Lung (tissue), 12 donors: ENCODE measurements around the gene TTC5. TPM values are rescaled to one million over a fixed set of nuclear protein-coding genes. Genes with fewer than 3 reads are reported as not detected.
"Not testable (repeated sequence)": the region's sequence is repeated elsewhere in the genome, so short reads cannot be mapped to it uniquely, and the experiment has no call there.

Experiments
- ATAC-seq: fragments of 200-7000 bp; cut with Tn5 transposase; one replicate; pipeline ENCODE4 v1.9.1; 2020; ENCODE audit warnings: moderate number of reproducible peaks; ENCODE audit not compliant: insufficient read depth, low FRiP score
- DNase-seq, 3 donors: peaks; one replicate each; pipeline ENCODE4 v3.0.0-alpha.2; 2013 to 2017
- H3K27ac ChIP-seq, 2 donors: one replicate each; pipeline ENCODE4 v1.5.1; 2013; ENCODE audit warnings: mild to moderate bottlenecking in 2 of 2, moderate library complexity in 2 of 2, control low read depth in 1 of 2, inconsistent platforms in 1 of 2, low read depth in 1 of 2, low read length in 1 of 2
- H3K27me3 ChIP-seq, 3 donors: one replicate each; pipeline ENCODE4 v1.5.1; 2013; ENCODE audit warnings: low read length in 2 of 3; ENCODE audit not compliant: control insufficient read depth in 3 of 3, insufficient read depth in 3 of 3
- H3K36me3 ChIP-seq, 4 donors: one replicate each; pipeline ENCODE4 v1.5.1; 2013; ENCODE audit warnings: low read length in 4 of 4, mild to moderate bottlenecking in 1 of 4, moderate library complexity in 1 of 4; ENCODE audit not compliant: control insufficient read depth in 4 of 4, insufficient read depth in 4 of 4
- H3K4me1 ChIP-seq, 5 donors: one replicate each; pipeline ENCODE4 v1.5.1; 2013; ENCODE audit warnings: low read length in 5 of 5, mild to moderate bottlenecking in 2 of 5, moderate library complexity in 1 of 5; ENCODE audit not compliant: control insufficient read depth in 5 of 5, insufficient read depth in 5 of 5
- H3K4me3 ChIP-seq: one replicate; pipeline ENCODE4 v1.5.1; 2013; ENCODE audit warnings: mild to moderate bottlenecking, control low read depth, moderate library complexity
- H3K9ac ChIP-seq, 2 donors: one replicate each; pipeline ENCODE4 v1.5.1; 2013; ENCODE audit warnings: low read length in 2 of 2, control low read depth in 1 of 2; ENCODE audit not compliant: insufficient read depth in 1 of 2
- H3K9me3 ChIP-seq, 4 donors: one replicate each; pipeline ENCODE4 v1.5.1; 2013; ENCODE audit warnings: low read length in 3 of 4, mild to moderate bottlenecking in 1 of 4, moderate library complexity in 1 of 4; ENCODE audit not compliant: control insufficient read depth in 4 of 4, insufficient read depth in 3 of 4
- WGBS, 2 donors: extraction: QIAGEN DNeasy Blood & Tissue Kit; methylation state at CpG; one replicate each; pipeline ENCODE4 v1.1.7; 2013; 5-methylcytosine and 5-hydroxymethylcytosine counted together
- polyA plus RNA-seq, 2 donors: library from polyadenylated mRNA; stranded (reverse); fragments of 200-250 nt; gene quantifications; one replicate each; pipeline ENCODE4 v1.2.1, GENCODE V29; 2013
- total RNA-seq, 2 donors: library from RNA; depleted of rRNA in 1 of 2; stranded (reverse); fragments of >200 nt in 1 of 2; gene quantifications; one replicate each; pipeline ENCODE4 v1.2.1, GENCODE V29; 2014 to 2021
- TF ChIP-seq, protein P1 (sequence below): IDR thresholded peaks from 2 replicates; pipeline ENCODE4 v1.5.1; 2012; ENCODE audit warnings: mild to moderate bottlenecking; ENCODE audit errors: control extremely low read depth, extremely low read depth
- donor health status: control.
- donor health status: control.
- donor health status: Bipolar disorder and iron deficiency.
- donor health status: healthy.
- donor health status: DM: yes; HTN: yes; CAD: no.

Gene TTC5
- total and polyA plus RNA-seq, 4 donors = 5.0 to 21.8 (median 14.2) TPM

DNA sequence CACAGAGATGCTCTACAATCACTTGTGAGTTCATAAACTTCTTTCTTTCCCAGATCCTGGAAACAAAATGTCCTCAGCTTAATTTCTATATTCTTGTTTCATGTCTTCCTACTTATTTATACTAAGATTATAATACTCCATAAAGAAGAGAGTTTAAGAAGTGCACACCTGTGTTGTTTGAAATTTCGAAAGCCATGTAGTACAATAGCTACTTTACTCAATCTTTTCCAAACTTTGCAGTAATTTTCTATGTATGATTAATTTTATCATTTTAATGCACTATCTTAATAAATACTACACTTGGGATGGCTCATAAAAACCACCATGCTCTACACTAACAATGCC is 300 bp upstream of the TTC5 start:
- H3K4me3 ChIP-seq = no peak overlapping the region
- H3K4me1 ChIP-seq = peaks cover 0 to 18% (median 6%) of the 10 kb centered on the region in 5 donors
- H3K36me3 ChIP-seq = peaks cover 0 to 13% (median under 1%) of the 10 kb centered on the region in 4 donors
- no peak for DNase-seq
- H3K9me3 ChIP-seq = no peaks in the 10 kb centered on the region
- H3K27ac ChIP-seq = no peak overlapping the region
- TF ChIP-seq, protein P1, sequence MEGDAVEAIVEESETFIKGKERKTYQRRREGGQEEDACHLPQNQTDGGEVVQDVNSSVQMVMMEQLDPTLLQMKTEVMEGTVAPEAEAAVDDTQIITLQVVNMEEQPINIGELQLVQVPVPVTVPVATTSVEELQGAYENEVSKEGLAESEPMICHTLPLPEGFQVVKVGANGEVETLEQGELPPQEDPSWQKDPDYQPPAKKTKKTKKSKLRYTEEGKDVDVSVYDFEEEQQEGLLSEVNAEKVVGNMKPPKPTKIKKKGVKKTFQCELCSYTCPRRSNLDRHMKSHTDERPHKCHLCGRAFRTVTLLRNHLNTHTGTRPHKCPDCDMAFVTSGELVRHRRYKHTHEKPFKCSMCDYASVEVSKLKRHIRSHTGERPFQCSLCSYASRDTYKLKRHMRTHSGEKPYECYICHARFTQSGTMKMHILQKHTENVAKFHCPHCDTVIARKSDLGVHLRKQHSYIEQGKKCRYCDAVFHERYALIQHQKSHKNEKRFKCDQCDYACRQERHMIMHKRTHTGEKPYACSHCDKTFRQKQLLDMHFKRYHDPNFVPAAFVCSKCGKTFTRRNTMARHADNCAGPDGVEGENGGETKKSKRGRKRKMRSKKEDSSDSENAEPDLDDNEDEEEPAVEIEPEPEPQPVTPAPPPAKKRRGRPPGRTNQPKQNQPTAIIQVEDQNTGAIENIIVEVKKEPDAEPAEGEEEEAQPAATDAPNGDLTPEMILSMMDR = no peak
- WGBS, 2 donors = 96 to 100% methylated on average over 1 of the region's 1 CpG
- no peaks in the 10 kb centered on the region for H3K27me3 ChIP-seq
- H3K9ac ChIP-seq = no peak overlapping the region
- no peak for ATAC-seq

DNA sequence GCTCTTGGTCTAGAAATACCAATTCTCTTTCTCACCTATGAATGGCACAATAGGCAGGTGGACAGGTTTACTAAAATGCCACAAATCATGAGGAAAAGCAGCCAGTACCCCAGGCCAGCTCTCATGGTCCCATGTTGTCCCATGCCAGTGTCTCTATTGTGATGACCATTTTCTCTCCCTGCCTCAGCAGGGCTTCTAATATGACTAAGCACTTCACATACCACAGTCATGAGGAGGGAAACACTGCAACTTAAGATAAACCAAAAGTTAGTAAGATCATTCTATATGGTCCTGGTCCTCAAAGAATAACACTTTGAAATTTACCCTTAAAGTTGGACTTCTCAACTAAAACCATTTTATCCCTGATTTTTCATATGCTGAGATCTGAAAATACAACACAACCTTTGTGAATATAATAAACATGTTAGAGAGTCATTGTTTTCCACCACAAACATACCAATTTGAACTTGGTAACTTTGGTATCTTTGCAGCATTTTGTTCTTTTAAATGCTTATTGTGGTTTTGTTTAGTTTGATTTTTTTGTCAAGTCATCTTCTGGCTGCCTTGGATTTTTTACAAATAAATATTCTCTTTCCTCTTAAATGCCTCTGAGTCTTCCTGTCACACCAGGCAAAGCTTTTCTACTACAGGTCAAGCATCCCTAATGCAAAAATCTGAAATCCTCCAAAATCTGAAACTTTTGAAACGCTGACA is 3.6 kb downstream of the TTC5 start:
- ATAC-seq = no peak
- Histone ChIP-seq H3K4me1 (peaks cover 0 to 18% (median 6%) of the 10 kb centered on the region in 5 donors), H3K36me3 (peaks cover 9 to 46% (median 12%) of the 10 kb centered on the region in 4 donors), H3K9me3 (no peaks in the 10 kb centered on the region), H3K27ac (no peak overlapping the region), H3K9ac (no peak overlapping the region), H3K4me3 (no peak overlapping the region), H3K27me3 (no peaks in the 10 kb centered on the region)
- TF ChIP-seq, protein P1 = no peak
- 74 to 78% methylated on average over 1 of the region's 1 CpG for WGBS, 2 donors
- no peak for DNase-seq

DNA sequence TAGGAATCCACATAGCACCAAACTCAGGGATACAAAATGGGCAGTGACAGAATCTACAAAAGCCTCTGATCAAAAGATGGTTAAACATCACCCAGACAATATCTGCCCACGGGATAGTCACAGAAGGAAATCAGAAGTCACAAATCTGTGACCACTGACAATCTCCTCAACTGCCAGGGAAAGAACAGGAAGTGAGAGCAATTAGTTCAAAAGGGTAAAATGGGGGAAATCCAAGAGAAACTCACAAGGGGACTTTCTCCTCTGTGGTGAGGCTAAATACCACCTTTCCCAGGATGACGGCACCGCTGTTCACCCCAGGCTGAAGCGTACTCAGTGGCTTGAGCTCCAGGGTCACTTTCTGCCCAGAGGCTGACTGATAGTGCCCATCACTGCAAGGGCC is 10.7 kb downstream of the TTC5 start:
- H3K4me3 ChIP-seq = no peak overlapping the region
- H3K27me3 ChIP-seq = no peaks in the 10 kb centered on the region
- no peaks in the 10 kb centered on the region for H3K9me3 ChIP-seq
- peaks cover 27 to 71% (median 38%) of the 10 kb centered on the region in 4 donors for H3K36me3 ChIP-seq
- 72 to 76% methylated on average over 4 of the region's 4 CpGs for WGBS, 2 donors
- ATAC-seq = no peak
- no peak for DNase-seq
- no peaks in the 10 kb centered on the region for H3K4me1 ChIP-seq
- H3K9ac ChIP-seq = no peak overlapping the region
- H3K27ac ChIP-seq = no peak overlapping the region
- TF ChIP-seq, protein P1 = no peak

DNA sequence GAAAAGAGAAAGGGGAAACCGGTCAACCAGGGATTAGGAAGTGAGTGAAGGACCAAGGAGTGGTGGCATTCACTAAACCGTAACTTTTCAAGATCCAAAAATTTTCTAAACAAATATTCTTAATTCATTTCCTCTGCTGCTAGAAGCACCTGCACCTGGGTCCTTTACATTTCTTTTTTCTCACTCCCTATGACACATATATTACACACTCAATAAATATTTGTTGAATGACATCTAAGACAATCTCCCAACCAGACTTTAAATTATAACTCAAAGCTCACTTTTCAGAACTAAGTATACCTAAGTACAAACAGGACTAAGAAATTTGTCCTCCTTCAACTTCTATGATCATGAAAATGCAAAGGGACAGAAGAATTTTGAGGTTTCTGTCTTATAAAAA is 11.1 kb downstream of the TTC5 start:
- peaks cover 28 to 68% (median 40%) of the 10 kb centered on the region in 4 donors for H3K36me3 ChIP-seq
- H3K27me3 ChIP-seq = no peaks in the 10 kb centered on the region
- DNase-seq (no peak), ATAC-seq (no peak)
- H3K4me1 ChIP-seq = no peaks in the 10 kb centered on the region
- H3K4me3 ChIP-seq = no peak overlapping the region
- H3K27ac ChIP-seq = no peak overlapping the region
- TF ChIP-seq, protein P1 = no peak
- H3K9ac ChIP-seq = no peak overlapping the region
- 85 to 87% methylated on average over 2 of the region's 2 CpGs for WGBS, 2 donors
- no peaks in the 10 kb centered on the region for H3K9me3 ChIP-seq

DNA sequence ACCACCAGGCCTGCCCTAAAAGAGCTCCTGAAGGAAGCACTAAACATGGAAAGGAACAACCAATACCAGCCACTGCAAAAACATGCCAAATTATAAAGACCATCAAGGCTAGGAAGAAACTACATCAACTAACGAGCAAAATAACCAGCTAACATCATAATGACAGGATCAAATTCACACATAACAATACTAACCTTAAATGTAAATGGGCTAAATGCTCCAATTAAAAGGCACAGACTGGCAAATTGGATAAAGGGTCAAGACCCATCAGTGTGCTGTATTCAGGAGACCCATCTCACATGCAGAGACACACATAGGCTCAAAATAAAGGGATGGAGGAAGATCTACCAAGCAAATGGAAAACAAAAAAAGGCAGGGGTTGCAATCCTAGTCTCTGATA is 23.8 kb downstream of the TTC5 start:
- H3K36me3 ChIP-seq, H3K4me3 ChIP-seq, DNase-seq, H3K4me1 ChIP-seq, H3K9me3 ChIP-seq, H3K9ac ChIP-seq, H3K27me3 ChIP-seq, ATAC-seq, H3K27ac ChIP-seq: not testable (repeated sequence)
- 87 to 100% methylated on average over 1 of the region's 1 CpG for WGBS, 2 donors
